ENCODE data around the gene STT3A. TPM values are rescaled to one million over a fixed set of nuclear protein-coding genes. Genes with fewer than 3 reads are reported as not detected.

STT3A gene
- total RNA-seq, 4 donors from 2014 or later = 112 to 187 (median 172) TPM

DNA sequence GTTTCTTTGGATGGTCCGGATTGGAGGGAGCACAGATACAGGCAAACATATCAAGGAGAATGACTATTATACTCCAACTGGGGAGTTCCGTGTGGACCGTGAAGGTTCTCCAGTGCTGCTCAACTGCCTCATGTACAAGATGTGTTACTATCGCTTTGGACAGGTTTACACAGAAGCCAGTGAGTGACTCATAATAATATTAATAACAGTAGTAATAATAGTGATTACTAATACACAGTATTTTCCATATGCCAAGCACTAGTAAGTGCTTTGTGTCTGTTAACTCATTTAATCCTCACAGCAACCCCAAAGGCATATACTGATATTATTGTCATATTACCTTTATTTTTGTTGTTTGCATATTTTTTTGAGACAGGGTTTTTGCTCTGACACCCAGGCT lies 25.7 kb downstream of the STT3A start:
- Histone ChIP-seq H3K4me1 (no peaks in the 10 kb centered on the region), H3K27me3 (no peaks in the 10 kb centered on the region), H3K36me3 (peaks cover 76 to 79% of the 10 kb centered on the region in 2 donors), H3K4me3 (replicated peaks in 1 of 3) (no peak overlapping the region), H3K9me3 (no peaks in the 10 kb centered on the region), H3K27ac (no peak overlapping the region)
- DNase-seq = no peak
- no peak for TF ChIP-seq CTCF (IDR thresholded peaks at IDR 0.05)
- no peak for TF ChIP-seq POLR2A (IDR thresholded peaks at IDR 0.05)
- 94 to 97% methylated on average over 4 of the region's 4 CpGs for WGBS, 2 donors
- intact Hi-C loops (cut with DNase I) = no loop called here

DNA sequence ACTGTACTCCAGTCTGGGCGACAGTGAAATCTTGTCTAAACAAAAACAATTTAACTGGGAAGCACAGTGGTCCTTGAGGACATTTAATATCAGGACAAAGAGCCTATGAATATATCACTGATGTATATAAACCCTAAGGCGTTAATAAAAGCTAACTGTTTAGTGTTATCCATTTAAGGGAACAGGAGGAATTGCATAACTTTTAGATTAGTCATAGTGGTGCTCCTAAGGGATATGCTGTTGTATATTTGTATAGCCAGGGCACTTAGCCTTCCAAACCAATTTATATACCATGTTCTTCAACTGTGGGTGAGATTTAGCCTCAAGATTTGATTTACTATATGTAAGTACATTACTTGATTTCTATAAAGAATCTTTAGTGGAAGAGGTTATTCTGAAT lies 29.3 kb downstream of the STT3A start:
- Histone ChIP-seq H3K4me3 (replicated peaks in 1 of 3) (no peak overlapping the region), H3K4me1 (peaks cover 9 to 15% of the 10 kb centered on the region in 2 donors), H3K36me3 (peaks cover 43 to 45% of the 10 kb centered on the region in 2 donors), H3K27ac (no peak overlapping the region), H3K9me3 (no peaks in the 10 kb centered on the region), H3K27me3 (no peaks in the 10 kb centered on the region)
- TF ChIP-seq CTCF (IDR thresholded peaks at IDR 0.05) (no peak), POLR2A (IDR thresholded peaks at IDR 0.05) (no peak)
- intact Hi-C loops (cut with DNase I) = loop anchor here (10.0 kb wide), 1 partner anchor 253 kb away; no protein-coding TSS in a partner anchor
- no peak for DNase-seq
- WGBS, 2 donors = 84 to 93% methylated on average over 2 of the region's 2 CpGs

DNA sequence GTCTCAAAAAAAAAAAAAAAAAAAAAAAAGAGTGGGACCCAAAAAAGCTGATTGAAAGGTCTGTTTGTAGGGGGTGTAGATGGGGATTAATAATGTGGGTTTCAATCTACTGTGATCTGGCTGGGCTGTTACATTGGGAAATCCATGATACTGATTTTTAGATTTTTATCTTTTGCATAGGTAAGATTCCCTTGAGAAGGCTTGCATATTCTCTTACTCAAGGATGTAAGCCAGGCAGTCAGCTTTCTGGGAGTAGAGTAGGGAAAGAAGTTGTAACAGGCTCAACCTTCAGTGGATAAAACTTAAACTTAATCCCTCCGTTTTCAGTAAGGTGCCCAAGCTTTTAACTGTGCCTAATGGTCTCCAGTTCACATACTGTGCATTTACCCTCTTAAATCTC lies 30.4 kb downstream of the STT3A start:
- Histone ChIP-seq H3K27me3 (no peaks in the 10 kb centered on the region), H3K36me3 (peaks cover 37 to 38% of the 10 kb centered on the region in 2 donors), H3K4me1 (peaks cover 9 to 15% of the 10 kb centered on the region in 2 donors), H3K4me3 (replicated peaks in 1 of 3) (no peak overlapping the region), H3K9me3 (no peaks in the 10 kb centered on the region), H3K27ac (no peak overlapping the region)
- intact Hi-C loops (cut with DNase I) = loop anchor here (10.0 kb wide), 1 partner anchor 252 kb away; no protein-coding TSS in a partner anchor
- WGBS, 2 donors = 92 to 94% methylated on average over 1 of the region's 1 CpG
- TF ChIP-seq POLR2A (IDR thresholded peaks at IDR 0.05) (no peak), CTCF (IDR thresholded peaks at IDR 0.05) (no peak)
- no peak for DNase-seq

DNA sequence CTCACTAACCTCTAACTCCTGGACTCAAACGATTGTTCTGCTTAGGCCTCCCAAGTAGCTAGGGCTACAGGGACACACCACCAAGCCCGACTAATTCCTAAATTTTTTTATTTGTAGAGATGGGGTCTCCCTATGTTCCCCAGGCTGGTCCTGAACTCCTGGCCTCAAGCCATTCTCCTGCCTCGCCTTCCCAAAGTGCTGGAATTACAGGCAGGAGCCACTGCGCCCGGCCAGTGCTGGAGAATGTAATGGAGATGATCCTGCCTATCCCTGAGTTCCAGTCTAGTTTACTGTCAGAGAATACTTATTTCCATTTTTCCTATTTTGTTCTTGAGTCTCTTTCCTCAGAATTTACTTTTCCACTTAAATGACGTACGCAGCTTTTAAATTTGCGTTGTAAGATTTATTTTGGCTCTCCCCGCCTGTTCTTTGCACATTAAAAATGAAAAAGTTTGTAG lies 32.1 kb downstream of the STT3A start, which contains the start of gene CHEK1:
Gene CHEK1, plus strand, starts transcription at position 408 of the 458 bp plus-strand sequence. CDS start 1,606 bp downstream, outside the sequence.
- 55 to 64% methylated on average over 9 of the region's 9 CpGs for WGBS, 2 donors
- TF ChIP-seq POLR2A (IDR thresholded peaks at IDR 0.05) = no peak
- no peak for TF ChIP-seq CTCF (IDR thresholded peaks at IDR 0.05)
- Histone ChIP-seq H3K36me3 (peaks cover 21% of the 10 kb centered on the region in 2 donors), H3K27ac (peak within 1 kb of the TSS; percentile 89 to 95 (median 93)), H3K4me1 (peaks cover 9 to 15% of the 10 kb centered on the region in 2 donors), H3K4me3 (replicated peaks in 1 of 3) (peak within 1 kb of the TSS; percentile 12 to 67 (median 62)), H3K27me3 (no peaks in the 10 kb centered on the region), H3K9me3 (no peaks in the 10 kb centered on the region)
- intact Hi-C loops (cut with DNase I) = loop anchor here (10.0 kb wide), 1 partner anchor 250 kb away; no protein-coding TSS in a partner anchor
- DNase-seq = peak in 1 of 2 donors; percentile 8

- peaks cover 16 to 17% of the 10 kb centered on the region in 2 donors for H3K36me3 ChIP-seq
- H3K4me3 ChIP-seq (replicated peaks in 1 of 3) = peak overlapping the region; percentile 12 to 67 (median 62)
- H3K9me3 ChIP-seq = no peaks in the 10 kb centered on the region
- WGBS, 2 donors = 0 to 1% methylated on average over 16 of the region's 20 CpGs
- peak overlapping the region; percentile 89 to 95 (median 93) for H3K27ac ChIP-seq
- H3K27me3 ChIP-seq = no peaks in the 10 kb centered on the region
- TF ChIP-seq CTCF (IDR thresholded peaks at IDR 0.05) (no peak), POLR2A (IDR thresholded peaks at IDR 0.05) (no peak)
- H3K4me1 ChIP-seq = peaks cover 9 to 15% of the 10 kb centered on the region in 2 donors
- DNase-seq = peak; percentile 75 to 78
- intact Hi-C loops (cut with DNase I) = loop anchor here (10.0 kb wide), 1 partner anchor 250 kb away; no protein-coding TSS in a partner anchor
Observed at GRCh38 chr11:125625225-125625629, 32.6 kb downstream of the STT3A start.

All from thyroid gland (tissue), 4 donors.